ENCODE data around the gene BCL2L2.

BCL2L2 gene

GRCh38 chr14:23301288-23301968, 5.2 kb upstream of the BCL2L2 start:
- H3K27ac ChIP-seq: peak overlapping the region; percentile 92
- TF ChIP-seq CTCF (conservative IDR thresholded peaks at IDR 0.05): peak; percentile 88

- peak overlapping the region; percentile 92 for H3K27ac ChIP-seq
- TF ChIP-seq CTCF (conservative IDR thresholded peaks at IDR 0.05): no peak
These were observed 4.7 kb upstream of the BCL2L2 start for GRCh38 chr14:23301969-23302289.

- H3K27ac ChIP-seq: peak within 1 kb of the TSS; percentile 92
- no peak for TF ChIP-seq CTCF (conservative IDR thresholded peaks at IDR 0.05)
These were observed 4.1 kb upstream of the BCL2L2 start, which contains the start of gene PPP1R3E for GRCh38 chr14:23302290-23303225. Gene PPP1R3E, minus strand, starts transcription at chr14:23302859. Its CDS starts 283 bp downstream, at chr14:23302576.

GRCh38 chr14:23307146-23307530, 505 bp downstream of the BCL2L2 start:
- H3K27ac ChIP-seq: peak overlapping the region; percentile 87
- TF ChIP-seq CTCF (conservative IDR thresholded peaks at IDR 0.05): no peak

GRCh38 chr14:23307687-23308644, 1.3 kb downstream of the BCL2L2 start:
- TF ChIP-seq CTCF (conservative IDR thresholded peaks at IDR 0.05): no peak
- H3K27ac ChIP-seq: peak overlapping the region; percentile 87; the same call in 1 of the 2 replicates

- H3K27ac ChIP-seq: peak overlapping the region; percentile 87; the same call in 1 of the 2 replicates
- no peak for TF ChIP-seq CTCF (conservative IDR thresholded peaks at IDR 0.05)
These were observed 2.2 kb downstream of the BCL2L2 start for GRCh38 chr14:23308721-23309445.
